GM18870 (cell line): ENCODE measurements around the gene CNTNAP4.

Source experiments
- ATAC-seq: cut with Tn5 transposase; IDR thresholded peaks from one replicate; pipeline ENCODE4 v1.9.1; 2021; ENCODE audit warnings: moderate library complexity; ENCODE audit not compliant: unreplicated experiment

The CNTNAP4 gene

DNA sequence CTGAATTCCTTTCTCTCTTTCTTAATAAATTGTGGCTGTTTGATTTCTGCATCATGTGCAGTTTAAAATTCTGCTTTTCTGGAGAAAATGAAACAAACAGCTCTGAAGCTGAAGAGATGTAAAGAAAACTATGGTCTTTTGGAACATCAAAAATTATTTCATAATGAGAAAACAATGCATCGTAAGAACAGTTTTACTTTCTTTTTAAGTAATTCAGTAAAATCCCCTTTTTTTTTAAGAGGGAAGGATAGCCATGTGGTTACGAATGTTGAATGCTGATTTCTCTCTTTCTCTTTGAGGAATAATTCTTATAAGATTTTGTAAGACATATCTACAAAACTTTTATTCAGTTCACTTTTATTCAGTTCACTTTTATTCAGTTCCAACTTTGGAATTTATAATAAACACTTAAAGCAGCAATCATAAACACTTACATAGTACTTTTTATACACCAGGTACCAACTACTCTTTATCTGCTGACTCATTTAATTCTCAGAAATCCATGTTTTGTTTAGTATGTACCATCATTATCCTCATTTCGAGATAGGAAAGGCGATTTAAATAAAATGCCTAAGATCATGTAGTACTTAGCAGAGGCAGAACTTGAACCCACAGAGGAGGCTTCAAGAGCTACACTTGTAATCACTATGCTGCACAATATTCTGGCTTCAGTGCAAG lies 26.6 kb downstream of the CNTNAP4 start:
- ATAC-seq = no peak

DNA sequence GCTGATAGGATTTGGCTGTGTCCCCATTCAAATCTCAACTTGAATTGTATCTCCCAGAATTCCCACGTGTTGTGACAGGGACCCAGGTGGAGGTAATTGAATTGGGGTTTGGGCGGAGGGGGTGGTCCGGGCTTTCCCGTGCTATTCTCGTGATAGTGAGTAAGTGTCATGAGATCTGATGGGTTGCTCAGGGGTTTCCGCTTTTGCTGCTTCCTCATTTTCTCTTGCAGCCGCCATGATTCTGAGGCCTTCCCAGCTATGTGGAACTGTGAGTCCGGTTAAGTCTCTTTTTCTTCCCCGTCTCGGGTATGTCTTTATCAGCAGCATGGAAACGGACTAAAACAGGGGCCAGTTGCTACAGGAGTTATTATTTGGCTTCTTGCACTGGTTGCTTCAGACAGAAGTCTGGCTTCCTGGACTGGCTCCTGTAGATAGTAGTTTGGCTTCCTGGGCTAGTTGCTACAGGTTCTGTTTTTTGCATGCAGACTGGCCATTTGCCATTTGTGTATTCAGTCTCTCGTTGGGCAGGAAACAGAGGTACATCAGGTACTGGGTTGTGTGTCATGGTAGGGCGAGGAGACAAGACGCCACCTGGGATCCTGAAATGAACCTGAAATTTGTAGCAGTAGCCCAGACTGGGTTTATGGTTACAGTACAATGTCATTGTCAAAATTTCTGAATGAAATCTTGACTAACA lies 32.6 kb downstream of the CNTNAP4 start:
- ATAC-seq = no peak

DNA sequence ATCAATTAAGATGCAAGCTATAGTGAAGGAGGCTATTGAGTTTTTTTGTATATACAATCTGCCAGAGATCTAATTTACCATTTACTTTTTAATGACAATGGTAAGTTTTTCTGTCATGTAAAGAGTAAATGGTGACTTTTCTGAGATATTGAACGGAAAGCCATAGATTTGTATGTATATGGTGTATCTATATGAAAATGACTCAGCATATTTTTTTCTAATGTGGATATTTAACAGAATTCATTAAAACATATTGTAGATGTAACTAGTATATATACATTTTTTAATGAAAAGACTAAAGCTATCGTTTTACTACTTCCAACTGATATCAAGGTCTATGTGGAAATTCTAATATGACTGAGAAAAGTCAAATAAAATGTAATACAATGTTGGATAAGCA lies 34.1 kb downstream of the CNTNAP4 start:
- ATAC-seq = no peak

DNA sequence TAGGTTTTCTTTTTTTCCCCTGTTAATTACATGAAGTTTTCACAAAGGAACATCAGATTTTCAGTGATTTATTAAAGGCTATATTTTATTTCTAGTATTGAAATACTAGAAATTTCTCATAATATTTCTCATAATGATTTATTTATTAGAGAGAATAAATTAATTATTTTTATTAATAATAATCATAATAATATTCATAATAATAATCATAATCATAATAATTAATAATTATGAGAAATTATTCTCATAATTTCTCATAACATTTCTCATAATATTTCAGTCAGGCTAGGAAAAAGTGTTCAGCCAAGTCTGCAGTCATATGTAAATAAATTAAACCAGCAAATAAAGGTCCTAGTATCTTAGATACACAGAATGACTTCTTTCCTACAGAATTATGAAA lies 41.4 kb downstream of the CNTNAP4 start:
- ATAC-seq = no peak

DNA sequence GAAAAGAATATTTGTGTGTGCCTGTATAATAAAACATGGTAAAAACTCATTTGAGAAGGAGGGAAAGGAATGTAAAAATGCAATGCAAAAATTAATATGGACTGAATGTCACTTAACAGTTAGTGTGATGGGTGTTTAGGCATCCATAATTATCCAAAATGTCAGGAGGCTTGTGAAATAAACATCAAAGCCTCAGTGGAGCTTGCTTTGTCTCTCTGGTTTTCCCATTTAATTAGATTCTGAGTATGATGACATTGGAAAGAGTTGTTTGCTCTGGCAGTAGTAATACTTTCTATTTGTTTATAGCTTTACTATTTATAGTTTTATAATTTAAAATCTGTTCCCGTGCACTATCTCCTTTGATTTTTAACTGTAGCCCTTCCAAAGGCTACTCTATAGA lies 51.9 kb downstream of the CNTNAP4 start:
- no peak for ATAC-seq

DNA sequence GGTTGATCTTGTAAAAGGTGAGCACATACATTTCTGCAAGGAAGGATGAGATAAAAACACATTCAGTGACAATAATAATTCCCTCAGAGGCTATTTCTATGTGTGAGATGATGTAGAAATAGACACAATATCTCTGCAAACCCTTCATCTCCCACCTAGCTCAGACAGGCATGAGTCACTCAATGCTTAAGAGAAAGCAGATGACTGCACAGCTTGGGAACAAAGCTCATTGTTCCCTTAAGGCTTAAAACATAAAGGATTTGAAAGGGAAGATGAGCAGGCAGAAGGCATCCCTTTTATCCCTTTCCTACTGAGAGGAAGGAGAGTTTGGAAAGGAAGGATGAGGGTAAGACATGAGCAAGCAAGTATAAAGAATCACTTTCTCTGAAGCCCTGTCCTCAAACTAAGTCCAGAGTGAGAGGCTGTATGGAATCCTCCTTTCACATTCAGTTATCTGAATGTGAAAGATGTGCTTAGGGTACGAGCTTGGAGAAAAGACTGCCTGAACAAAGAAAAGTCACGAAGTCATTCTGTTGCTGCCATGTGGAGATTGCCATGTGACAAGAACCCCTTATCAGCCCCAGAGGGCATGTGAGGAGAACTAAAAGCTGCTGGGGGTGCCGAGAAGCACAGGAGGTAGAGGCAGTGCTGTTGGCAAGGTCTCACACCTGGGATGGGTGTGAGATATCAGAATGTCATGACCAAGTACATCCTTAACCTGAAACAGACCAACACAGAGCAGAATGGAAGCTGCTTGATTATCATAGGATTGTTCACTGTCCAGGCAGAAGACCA lies 58.2 kb downstream of the CNTNAP4 start:
- ATAC-seq = no peak

DNA sequence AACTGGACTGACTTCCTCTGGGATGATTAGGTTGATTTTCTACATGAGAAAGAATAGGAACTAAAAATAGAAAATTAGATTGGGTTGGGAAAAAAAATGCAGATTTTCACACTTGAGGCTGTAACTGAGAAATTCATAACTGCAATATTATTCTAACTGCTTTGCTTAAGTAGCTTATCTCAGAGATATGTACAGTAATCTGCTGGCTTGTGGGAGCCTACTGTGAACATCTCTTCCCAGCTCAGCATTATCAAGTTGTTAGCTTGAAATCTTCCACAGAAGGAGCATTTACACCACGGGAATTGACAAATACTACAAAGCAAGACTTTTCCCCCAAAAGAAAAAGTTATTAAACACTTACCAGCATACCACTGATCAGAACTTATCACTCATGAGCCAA lies 58.9 kb downstream of the CNTNAP4 start:
- no peak for ATAC-seq

DNA sequence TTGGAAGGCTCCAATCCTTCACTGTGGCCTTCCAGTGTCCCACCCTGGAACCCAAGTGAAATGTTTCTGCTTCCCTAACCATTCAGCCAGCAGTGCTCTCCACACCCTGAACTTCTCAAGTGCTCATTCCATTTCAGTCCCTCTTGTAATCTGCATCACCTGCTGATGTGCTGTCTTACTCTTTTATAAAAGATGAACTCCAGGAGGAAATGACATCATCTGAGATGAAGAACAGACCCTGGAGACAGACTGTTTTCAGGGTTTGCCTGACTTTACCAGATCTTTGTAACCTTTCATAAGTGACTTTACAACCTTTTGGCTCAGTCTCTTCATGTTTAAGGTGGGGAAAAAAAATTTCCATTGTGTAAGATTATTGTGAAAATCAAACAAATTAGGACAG lies 61.3 kb downstream of the CNTNAP4 start:
- ATAC-seq = no peak

DNA sequence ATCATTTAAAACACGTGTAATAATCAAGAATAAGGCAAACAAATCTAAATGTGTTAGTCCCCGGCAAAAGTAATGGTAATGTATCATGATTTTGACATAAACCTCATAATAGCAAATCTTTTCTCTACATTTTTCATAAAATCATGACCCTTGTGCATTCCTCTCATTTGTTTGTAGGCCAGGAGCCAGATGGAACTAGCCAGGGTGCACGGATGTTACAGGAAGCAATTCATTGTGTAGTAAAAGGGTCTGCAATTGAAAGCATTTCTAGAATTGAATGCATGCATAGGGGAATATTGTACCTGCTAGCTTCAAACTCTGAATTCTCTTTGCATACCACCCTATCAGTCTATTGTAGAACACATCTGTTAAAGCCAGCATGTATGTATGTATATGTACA lies 66.6 kb downstream of the CNTNAP4 start:
- no peak for ATAC-seq

DNA sequence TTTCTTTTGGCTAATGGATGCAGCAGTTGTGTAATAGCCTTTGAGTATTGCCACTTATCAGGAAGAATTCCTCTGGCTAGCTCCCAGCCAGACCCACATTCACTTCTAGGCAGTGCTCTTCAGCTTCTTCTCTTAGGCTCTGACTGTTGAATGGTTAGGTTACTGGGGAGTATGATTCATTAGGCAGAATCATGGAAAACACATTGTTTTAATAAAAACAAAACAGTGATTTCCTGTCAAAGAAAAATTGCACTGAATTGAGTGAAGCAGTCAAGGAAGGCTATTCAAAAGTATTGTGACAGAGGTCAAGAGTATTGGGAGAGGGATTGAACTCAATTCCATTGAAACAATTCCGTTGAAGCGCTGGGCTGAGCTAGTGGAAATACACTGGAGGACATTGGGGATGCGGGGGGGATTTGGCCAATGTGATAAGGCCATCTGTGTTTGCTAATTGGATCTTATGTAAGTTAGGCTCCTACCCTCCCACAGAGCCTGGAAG lies 68.0 kb downstream of the CNTNAP4 start:
- ATAC-seq = no peak

DNA sequence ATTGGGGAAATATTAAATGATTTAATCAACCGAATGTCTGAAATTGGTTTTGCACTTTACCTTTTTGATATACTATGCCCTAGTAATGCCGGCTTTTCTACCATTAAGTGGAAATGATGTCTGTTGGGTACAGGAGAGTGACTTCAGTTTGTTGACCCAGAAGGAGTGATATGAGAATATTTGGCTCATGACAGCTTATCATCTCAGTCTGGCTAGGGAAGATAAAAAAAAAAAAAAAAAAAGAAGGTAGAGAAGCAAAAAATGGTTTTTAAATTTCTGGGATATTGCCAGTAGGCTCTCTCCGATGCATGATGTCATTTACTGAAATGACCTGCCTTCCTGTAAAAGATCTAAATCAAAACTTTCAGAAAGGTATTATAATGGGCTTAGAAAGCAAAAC lies 69.0 kb downstream of the CNTNAP4 start:
- ATAC-seq = no peak

DNA sequence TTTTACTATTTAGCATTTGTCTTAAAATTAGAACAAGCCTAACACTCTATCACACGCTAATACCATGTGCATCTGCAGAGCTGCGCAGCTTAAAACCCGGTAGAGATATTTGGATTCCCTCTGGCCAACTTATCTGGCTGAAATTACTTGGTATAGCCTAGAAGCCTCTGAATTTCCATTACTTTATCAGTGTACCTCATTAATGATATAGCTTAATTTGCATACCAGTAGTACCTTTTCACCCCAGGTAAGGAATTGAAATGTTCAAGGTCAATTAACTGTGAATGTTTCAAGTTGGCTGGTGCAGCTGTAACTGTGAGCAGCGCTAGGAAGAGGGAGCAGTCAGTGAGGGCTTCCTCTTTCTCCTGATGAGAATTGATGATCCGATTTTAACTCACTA lies 74.2 kb downstream of the CNTNAP4 start:
- no peak for ATAC-seq

DNA sequence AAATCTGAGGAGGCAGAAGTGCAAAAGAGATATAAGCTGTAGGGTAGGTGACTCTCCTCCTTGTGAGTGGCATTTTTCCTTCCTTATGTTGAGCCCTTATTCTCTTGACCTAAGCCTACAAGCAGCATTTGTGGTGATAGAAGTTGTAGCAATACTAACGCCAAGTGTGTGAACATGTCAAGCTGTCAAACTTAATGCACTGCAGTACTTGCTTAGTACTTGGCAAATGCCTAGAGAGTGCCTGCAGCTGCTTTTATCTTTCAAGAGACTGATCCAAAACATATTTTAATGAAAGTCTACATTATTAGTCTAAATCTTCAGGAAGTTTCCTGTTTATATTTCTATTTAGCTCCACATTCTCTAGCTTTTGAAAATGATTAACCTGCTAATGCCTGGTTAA lies 83.2 kb downstream of the CNTNAP4 start:
- no peak for ATAC-seq

DNA sequence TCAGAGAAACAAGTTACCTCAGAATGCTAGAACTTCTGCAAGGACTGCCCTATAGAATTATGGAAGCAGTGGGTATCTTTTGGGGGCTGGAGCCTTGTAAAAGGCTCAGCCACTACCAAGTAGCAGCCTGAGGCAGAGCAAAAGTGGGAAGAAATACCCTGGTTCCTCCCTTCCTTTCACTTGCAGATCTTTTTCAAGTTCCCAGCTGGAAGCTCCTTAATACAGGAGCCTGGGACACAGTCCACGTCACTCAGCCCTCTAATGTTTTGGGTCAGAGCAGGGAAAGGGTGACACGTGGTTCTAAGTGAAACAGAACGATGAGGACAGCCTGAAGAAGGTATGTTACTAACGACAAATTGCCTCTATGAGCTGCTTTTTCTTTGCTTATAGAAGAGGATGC lies 93.1 kb downstream of the CNTNAP4 start:
- ATAC-seq = no peak

DNA sequence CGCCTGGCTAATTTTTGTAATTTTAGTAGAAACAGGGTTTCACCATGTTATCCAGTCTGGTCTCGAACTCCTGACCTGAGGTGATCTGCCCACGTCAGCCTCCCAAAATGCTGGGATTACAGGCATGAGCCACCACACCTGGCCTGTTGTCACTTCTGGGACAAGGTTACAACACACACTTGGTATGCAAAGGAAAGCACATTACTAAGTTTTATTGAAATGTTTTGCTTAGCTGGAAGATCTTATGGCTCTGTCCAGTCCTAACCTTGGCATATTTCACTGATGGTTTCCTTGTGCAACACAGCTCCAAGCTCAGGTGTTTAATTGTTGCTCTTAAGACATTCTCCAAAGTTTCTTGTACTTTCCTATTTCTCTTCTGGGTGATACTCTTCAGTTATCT lies 94.2 kb downstream of the CNTNAP4 start:
- no peak for ATAC-seq

DNA sequence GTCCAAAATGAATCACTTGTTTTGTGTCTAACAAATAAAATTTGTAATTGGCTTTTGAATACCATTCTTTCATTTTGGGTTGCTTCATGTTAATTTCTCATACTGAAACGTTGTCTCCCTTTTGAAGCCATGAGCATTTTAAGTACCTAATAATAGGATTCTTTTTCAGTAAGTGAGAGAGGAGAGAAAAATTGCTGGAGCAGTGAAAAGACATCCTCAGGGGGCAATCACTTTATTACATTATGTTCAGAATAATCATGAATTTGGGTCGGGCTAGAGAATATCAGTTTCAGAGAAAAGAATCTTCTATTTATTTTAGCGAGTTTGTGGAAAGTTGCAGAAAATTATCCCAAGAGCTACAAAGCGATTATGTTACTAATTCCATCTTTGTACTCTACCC lies 96.8 kb downstream of the CNTNAP4 start:
- ATAC-seq = no peak

DNA sequence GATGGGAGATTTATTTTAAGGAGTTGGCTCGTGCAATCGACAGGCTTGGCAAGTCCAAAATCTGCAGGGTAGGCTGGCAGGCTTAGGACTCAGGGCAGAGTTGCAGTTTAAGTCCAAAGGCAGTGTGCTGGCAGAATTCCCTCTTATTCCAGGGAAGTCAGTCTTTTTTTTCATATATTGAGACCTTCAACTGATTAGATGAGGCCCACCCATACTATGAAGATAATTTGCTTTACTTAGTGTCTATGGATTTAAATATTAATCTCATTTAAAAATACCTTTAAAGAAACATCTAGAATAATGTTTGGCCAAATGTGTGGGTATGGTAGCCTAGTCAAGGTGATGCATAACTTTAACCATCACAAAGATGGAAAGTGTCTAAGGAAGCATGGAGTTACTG lies 99.8 kb downstream of the CNTNAP4 start:
- no peak for ATAC-seq

DNA sequence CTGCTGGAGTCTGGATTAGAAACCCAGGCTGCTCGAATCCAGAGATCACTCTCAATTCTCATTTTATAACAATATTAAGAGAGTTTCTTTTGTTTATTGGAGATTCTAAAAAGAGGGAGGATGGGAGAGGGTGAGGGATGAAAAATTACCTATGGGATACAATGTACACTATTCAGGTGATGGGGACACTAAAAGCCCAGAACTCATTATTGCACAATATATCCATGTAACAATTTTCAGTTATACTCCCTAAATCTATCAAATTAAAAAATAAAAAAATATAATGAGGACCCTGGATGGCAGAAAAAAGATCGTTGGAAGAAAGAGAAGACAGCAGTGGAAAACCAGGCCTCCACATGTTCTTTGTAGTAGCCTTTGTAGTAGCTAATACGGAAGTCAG lies 100.8 kb downstream of the CNTNAP4 start:
- no peak for ATAC-seq

DNA sequence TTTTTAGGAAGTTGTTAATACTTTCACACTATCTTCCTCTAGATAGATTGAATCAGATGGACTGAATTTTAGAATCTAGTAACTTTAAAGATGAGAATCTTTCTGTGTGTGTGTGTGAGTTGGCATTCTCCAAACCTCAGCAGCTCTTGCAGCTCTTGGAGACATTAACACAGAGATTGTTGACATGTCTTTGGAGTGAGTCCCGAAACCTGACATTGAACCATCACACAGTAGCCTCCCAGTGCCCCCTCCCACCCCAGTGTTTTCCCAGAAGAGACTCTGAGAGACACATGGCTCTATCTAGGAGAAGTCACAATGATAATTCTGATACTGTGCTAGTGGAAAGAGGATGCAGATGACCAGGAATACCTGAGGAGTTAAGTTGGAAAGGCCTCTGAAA lies 103.9 kb downstream of the CNTNAP4 start:
- ATAC-seq = no peak

DNA sequence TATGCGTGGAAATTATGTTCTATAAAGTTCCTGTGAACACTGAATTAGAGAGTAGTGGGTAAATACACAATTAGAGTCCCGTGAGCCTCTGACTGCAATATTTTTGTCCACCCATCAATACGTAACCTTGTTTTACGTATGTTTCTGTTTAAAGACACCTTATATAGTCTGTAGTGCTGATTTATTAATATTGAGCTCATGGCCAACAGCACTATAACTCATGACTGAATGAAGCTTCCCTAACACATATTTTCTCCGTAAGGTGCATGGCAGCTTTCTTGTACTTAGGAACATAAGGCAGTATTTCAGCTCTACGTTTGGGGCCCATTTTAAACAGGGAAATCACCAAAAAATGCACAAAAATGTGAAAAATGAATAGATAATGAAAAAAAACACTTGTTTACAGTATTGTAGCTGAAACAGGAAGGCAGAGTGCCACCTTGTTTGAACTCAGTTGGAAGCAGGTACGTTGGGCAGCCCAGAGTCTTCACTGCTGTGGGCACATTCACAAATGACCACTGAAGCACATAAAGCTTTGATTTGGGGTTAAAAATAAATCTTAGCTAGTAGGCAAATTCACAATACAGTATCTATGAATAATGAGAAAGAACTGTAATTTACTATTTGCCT lies 108.5 kb downstream of the CNTNAP4 start:
- ATAC-seq = no peak

DNA sequence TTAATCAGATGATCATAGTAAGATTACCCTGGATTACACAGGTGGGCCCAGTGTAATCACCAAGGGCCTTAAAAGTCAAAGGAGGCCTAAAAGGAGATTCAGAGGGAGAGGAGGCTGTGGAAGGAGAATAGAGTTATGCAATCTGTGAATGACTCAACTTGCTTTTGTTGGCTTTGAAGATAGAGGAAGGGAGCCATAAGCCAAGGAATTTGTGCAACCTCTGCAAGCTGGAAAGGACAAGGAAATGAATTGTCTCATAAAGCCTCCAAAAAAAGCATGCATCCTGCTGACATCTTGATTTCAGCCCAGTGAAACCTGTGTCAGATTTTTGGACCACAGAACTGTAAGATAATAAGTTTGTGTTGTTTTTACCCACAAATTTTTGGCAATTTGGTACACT lies 109.6 kb downstream of the CNTNAP4 start:
- no peak for ATAC-seq

DNA sequence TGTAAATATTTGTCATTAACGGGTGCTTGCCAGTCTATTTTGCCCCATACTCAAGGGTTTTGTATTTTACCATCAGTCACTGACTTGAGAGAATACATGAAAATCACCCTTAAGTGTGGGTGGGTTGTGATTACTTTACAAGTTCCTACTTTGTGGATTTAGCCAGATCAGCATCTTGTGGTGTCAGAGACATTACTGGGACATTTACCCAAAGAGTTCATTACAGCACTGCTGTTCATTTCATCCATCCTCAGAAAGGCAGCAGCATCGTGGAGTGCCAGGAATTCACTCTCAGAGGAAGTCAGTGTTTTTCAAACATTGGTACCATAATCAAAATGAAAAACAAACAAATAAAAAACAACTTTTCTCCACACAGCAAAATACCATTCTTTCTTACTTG lies 110.8 kb downstream of the CNTNAP4 start:
- no peak for ATAC-seq
